Peyer's patch (tissue), 4 donors: ENCODE measurements around the gene DRD2.

Experiments used
- CTCF ChIP-seq, 6 experiments: fragments of 450-650 bp in 4 of 6; fragments of 200-600 bp in 2 of 6; sonication (generic) in 1 of 6; IDR thresholded peaks; one replicate each; pipeline ENCODE4 v1.5.1; 2017 to 2019; ENCODE audit warnings: antibody characterized with exemption in 6 of 6, mild to moderate bottlenecking in 3 of 6, moderate library complexity in 1 of 6
- POLR2A ChIP-seq, 2 donors: fragments of 450-650 bp; IDR thresholded peaks; one replicate each; pipeline ENCODE4 v1.5.1; 2017; ENCODE audit warnings: antibody characterized with exemption in 2 of 2, mild to moderate bottlenecking in 2 of 2, moderate library complexity in 2 of 2

GRCh38 chr11:113378692-113379091, 96.5 kb downstream of the DRD2 start:
- no peak for TF ChIP-seq CTCF (IDR thresholded peaks at IDR 0.05)
- no peak for TF ChIP-seq POLR2A (IDR thresholded peaks at IDR 0.05)
